ENCODE measurements around the gene WWC1.
"Not testable (repeated sequence)": the region's sequence is repeated elsewhere in the genome, so short reads cannot be mapped to it uniquely, and the experiment has no call there.

The WWC1 gene

DNA sequence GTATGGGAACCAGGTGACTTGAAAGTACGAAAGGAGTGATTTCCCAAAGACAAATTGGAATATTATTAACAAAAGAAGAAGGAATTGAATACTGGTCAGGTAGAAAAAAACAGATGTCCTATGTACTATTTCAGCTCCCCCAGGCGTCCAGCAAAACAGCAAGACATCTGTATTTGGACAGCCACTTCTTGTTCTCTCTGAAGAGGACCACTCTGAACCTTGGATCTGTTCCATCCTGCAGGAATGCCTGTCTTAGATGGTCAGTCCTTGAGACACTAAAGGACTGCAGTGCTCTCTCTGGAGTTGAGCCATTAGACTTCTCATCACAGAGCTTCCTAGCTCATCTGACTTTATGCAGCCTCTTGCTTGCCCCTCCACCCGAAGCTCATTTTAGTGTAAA, 120.4 kb downstream of the WWC1 start:
- DNase-seq (ENCODE audit: low read depth), result no peak

DNA sequence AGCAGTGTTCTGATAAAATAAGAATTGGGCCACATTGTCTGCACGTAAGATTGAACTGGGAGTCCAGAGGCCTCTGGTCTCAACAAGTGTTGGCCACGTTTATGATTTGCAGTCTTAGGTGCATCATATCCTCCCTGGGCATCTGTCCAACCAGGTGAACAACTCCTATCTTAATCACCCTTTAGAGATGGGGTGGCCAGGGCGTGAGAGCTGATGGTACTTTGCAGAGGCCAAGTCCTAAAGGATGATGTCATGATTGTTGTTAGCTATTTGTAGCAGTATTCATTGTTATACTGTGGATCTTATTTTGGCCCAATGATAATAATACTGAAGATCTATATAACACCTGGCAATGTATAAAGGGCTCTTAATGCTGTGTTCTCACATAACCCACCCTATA, 121.6 kb downstream of the WWC1 start:
- DNase-seq (ENCODE audit: low read depth), result no peak

DNA sequence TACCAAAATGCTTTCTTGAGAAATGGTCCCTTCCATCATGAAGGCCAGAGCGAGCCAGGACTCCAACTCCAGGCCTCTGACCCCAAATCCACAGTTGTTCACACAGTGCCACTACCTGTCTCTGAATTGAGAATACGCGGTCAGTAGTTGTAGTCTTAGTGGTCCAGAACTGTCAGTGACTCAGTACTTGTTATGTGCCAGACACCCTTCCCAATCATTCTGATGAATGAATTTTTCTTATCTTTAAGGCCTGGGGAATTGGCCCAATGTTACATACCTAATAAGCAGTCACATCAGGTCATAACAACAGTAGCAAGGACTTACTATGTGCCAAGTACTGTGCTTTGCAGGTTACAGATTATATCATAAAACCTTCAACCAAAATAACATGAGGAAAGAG, 122.2 kb downstream of the WWC1 start:
- DNase-seq (ENCODE audit: low read depth), result no peak

DNA sequence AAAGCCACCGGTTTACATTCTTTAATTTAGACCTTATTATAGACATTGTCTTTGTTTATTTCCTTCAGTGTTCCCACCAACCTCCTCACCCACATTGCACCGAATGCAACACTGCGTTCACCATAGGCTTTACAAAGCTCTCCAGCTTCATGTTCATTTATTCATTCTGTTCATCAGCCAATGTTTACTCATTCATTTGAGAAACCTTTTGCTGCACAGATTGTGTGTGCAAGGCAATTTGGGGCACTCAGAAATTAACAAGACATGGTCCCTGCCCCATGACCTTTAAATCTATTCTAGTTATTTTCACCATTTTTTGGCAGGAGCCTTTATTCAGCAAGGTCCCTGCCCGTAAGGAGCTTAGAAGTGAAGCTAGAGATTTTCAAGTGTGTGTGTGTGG, 124.0 kb downstream of the WWC1 start:
- DNase-seq (ENCODE audit: low read depth), result no peak

DNA sequence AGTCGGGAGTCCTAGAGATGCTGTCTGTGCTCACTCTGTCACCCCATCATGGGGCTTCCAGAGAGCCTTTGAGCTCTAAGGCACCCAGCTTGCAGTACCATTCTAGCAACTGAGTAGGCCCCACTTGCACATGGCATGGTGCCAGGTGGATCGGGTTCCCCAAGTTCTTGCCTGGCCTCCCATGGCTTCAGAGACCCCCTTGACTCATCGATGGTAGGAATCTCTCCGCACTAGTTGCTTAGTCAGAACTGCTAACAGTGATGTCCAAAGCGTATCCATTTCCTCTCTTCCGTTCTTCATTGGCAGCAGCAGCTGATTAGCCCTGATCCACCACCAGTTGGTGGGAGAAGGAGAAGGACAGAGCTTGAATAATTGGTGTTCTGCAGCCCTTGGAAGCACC, 124.5 kb downstream of the WWC1 start:
- DNase-seq (ENCODE audit: low read depth), result no peak

DNA sequence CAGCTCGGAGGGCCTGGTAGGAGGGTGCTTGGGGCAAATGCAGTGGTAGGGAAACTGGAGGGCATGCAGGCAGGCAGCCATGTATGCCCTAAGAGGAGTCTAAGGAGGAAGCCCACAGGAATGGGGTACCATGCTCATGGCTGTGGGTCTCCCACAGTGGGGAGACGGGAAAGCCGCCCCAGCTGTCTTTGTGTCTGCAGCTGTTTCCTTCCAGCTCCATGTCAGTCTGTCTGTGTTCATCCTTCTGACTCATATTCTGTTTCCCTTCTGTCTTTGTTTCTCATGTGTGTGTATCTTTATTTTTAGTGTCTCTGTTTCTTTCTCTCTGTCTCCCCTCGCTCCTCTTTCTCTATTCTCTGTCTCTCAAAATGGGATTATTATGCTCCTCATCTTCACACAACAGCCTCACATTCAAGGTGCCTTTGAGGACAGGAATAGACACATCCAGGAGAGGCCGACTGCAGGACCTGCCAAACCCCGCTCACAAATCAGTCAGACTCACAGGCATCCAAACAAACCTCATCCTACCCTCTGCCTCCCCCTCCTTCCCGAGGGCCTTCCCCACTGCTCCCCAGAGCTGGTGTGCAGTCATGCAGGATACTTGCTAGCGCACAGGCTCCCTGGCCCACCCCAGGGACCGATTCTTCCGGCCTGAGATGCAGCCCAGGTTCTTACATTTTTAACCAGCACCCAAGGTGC, 126.4 kb downstream of the WWC1 start:
- no peak for DNase-seq (ENCODE audit: low read depth)

DNA sequence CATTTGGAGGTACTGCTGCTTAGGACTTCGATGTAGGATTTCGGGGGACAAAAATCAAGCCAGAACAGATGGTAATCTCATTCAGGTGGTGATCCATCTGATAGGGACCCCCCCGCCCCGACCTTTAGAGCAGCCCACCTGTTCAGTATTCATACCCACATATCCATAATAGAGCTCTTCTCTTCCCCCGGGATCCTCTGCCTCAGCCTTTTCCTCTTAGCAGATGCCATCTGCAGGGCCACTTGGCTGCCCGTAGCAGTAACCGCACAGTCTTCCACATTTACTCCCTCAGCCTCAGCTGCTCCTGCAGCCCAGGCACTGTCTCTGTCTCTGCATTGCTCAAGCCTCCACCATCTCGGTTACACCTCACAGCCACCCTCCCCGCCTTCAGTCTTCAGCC, 129.0 kb downstream of the WWC1 start:
- DNase-seq (ENCODE audit: low read depth), result no peak

DNA sequence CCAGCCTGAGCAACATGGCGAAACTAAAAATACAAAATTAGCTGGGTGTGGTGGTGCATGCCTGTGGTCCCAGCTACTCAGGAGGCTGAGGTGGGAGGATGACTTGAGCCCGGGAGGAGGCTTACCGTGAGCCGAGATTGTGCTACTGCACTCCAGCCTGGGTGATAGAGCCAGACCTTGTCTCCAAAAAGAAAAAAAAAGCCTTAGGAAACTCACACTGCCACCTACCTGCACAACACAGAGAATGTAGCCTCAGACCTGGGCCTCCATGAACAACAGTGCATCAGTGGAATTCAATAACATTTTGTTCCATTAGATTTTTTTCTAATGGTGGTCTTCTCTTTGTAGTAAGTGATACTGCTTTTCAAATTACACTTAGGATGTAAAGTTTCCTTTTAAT, 131.0 kb downstream of the WWC1 start:
- no peak for DNase-seq (ENCODE audit: low read depth)

DNA sequence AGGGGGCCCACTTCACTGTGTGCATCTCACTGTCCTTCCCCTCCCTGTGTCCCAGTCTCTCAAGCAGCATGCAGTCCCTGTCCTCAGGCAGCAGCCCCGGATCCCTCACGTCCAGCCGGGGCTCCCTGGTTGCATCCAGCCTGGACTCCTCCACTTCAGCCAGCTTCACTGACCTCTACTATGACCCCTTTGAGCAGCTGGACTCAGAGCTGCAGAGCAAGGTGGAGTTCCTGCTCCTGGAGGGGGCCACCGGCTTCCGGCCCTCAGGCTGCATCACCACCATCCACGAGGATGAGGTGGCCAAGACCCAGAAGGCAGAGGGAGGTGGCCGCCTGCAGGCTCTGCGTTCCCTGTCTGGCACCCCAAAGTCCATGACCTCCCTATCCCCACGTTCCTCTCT, 132.0 kb downstream of the WWC1 start:
- DNase-seq (ENCODE audit: low read depth), result no peak

DNA sequence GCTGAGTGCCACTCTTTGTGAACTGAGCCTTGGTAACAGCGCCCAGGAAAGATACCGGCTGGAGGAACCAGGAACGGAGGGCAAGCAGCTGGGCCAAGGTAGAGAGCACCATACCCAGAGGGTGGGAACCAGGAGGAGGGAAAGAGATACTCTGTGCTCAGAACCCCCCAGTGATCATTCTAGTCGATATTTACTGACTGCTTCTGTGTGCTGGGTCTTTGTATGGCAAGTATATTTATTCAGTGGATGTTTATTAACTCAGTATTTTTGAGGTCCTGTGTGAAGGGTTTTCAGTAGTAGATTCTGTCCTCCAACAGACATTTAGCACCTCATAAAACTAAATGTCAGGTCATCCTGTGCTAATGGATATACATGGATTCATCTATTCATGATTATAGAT, 132.5 kb downstream of the WWC1 start:
- no peak for DNase-seq (ENCODE audit: low read depth)

DNA sequence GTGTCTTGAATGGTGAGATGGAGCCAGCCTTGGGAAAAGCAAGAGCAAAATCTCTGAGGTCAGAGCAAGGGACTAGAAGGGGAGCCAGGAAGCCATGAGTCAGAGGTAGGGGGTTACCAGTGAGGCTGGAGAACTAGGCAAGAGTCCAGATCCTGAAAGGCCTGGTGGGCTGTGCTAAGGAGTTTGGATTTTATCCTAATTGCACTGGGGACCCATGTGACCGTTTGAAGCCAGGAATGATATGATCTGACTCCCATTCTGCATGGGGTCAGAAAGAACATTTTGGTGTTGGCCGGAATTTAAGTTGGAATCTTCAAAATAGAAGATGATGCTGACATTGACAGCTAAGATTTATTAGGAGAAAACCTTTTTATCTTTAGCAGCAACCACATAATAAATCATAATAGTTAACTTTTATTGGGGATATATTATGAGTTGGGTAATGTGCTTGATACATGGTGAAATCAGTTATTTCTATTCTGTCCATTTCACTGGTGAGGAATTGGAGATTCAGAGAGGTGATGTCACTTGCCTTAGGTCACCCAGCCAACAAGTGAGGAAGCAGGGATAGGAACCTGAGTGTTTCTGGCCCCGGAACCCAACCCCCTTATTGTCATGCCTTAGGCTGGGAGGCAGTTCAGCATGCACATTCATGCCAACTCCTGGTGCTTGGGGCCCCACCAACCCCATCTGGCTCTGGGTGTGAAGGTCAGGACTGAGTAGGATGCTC, 133.3 kb downstream of the WWC1 start:
- DNase-seq (ENCODE audit: low read depth), result no peak

DNA sequence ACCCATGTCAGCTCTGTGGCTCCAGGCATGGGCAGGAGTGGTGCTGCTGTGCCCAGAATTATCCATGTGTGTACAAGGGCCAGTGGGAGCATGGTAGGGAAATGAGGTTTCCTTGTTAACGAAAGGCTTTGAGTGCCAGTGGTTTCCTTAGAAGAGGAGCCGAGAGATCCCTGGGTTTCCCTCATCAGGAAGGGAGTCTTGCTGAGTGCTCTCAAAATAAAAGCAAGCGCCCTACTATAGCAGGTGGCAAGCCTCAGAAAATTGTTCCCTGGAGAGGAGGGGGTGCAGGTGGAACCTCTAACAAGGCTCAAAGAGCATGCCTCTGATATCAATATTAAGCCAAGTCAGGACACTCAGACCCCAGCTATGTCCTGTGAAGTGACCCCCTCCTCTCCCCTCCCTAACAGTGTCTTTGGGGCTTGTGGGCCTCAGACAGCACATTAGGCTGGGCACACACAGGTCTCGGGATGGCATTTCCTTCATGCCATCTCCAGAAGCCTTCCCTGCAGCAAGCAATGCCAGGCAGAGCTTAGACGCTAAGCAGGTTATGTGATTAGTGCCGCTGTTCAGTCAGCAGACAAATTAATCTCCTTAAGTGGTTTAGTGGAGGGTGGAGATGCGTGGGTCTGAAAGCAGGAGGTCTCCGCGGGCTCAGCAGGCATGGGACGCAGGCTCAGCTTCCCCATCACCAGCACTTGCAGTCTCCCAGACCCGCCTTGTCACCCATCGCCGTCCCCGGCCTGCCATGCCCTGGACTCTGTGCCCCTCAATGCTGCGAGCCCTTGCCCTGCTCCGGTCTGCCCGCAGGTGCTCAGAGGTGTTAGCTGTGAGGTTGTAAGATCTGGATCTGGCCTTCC, 134.8 kb downstream of the WWC1 start:
- no peak for DNase-seq (ENCODE audit: low read depth)

DNA sequence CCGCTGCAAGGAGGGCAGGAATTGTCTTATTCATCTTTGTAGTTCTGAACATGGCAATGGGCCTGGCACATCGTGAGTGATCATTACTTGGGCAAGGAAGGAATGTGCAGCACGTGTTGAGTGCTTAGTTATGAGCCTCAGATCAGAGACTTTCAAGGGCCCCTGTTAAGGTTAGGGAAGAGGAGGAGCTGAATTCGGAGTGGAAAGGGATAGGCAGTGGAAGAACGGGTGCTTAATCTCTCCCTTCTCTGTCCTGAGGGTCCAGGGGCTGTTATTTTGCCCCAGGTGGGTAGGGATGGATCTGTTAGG, 135.4 kb downstream of the WWC1 start:
- no peak for DNase-seq (ENCODE audit: low read depth)

DNA sequence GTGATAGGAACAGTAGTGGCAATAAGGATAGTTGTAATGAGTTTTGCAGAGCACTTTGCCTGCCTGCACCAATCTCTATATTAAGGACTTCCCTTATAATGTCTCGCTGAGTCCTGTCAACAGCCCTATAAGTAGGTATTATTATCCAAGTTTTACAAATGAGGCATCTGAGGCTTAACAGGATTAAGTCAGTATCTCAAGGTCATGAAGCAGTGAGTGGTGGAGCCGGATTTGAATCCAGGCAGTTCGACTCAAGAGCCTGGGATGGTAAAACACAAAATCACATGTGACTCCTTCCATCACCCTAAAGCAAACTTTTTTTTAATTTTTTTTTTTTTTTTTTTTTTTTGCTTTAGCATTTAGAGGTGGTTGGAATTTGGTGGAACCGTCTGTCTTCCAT, 135.8 kb downstream of the WWC1 start:
- no peak for DNase-seq (ENCODE audit: low read depth)

DNA sequence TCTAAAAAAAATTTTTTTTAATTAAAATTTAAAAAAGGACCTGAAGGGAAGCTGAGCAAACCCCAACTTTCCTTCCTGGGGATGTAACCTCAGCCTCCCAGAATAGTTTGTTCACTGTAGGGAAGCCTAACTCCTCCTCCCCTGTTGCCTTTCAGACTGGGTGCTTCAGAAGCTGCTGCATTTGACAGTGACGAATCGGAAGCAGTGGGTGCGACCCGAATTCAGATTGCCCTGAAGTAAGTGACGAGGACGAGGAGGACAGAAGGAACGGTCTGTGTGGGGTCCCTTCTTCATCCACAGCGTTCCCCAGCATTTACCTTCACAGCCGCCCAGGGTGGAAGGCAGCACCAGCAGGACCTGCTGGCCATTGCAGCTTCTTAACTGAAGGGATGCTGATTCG, 137.1 kb downstream of the WWC1 start:
- DNase-seq (ENCODE audit: low read depth), result no peak

DNA sequence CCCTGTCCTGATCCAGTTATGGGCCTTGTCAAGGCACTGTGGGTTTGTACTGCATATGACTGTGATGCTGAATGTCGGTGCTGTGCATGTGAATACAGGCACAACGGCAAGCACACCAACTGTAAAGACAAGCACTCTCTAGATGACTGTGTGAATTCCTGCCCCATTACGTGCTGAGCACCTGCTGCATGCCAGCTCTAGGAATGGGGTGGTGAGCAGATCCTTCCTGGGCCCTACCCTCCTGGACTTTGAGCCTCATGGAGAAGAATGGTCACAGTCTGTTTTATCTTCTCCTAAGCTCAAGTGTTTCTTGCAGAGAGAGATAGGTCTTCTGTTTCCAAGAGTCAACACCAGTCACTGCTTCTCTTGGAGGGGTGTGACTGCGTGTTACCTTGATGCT, 138.9 kb downstream of the WWC1 start:
- DNase-seq (ENCODE audit: low read depth), result no peak

DNA sequence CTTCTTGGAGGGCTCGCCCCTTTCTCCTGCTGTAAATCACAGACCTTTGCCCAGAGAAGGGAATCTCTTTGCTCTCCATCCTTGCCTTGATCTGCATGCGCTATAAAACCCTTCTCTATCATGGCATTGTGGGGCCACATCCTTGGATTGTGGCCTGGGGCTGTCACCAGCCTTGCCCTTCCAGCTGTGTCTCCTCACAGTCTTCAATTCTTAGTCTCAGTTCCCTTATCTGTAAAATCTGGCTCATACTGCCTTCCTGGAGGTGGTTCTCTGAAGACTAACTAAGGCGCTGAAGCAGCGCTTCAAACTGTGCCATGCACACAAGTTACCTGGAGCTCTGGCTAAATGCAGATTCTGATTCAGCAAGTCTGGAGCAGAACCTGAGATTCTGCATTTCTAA, 141.5 kb downstream of the WWC1 start:
- no peak for DNase-seq (ENCODE audit: low read depth)

DNA sequence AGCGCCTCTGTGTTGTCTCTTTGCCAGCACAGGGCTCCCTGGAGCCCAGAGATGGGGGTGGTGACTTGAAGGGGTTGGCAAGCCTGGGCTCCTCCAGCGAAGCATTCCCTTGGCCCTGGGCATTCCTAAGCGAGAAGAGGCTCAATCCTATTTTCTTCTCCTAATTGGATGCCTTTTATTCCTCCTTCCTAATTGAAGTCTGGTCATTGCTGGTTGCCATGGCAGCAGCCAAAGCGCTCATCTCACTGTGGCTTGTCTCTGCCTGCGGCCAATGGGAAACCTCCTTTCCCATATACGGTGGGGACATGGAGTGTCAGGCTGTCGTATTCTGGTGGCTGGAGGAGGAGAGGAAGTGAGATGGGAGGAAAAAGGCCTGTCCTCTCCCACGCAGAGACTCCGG, 142.6 kb downstream of the WWC1 start:
- no peak for DNase-seq (ENCODE audit: low read depth)

DNA sequence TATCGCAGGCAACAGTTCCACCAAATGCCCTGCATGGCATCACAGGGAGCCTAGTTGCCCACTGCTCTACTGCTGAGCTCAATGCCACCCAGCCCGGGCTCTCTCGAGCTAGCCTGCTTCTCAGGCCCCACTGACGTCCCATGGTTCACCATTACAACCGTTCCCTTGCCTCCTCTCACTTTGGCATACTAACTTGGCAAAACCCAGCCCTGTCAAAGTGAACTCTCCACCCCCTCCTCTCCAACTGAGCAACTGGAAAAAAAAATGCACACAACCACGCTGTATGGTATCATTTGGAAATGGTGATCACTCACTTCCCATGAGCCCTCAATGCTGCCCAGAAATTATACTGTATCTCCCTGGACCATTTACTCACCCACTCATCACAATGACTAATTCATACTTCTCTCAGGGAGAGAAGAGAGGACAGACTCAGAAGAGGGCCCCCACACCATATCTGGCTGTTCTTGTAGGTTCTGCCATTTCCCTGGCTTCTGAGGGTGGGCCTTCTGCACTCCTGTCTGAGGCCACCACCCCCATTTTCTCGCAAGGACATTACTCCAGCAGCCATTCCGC, 143.4 kb downstream of the WWC1 start:
- no peak for DNase-seq (ENCODE audit: low read depth)

DNA sequence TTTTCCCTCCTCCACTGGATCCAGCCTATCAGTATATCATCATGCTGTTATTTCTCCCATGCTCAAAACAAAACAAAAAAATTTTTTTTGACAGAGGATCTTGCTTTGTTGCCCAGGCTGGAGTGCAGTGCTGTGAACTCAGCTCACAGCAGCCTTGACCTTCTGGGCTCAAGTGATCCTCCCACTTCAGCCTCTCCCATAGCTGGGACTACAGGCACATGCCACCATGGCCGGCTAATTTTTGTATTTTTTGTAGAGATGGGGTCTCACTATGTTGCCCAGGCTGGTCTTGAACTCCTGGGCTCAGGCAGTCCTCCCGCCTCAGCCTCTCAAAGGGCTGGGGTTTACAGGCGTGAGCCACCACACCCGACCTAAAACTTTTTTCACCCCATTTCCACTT, 143.9 kb downstream of the WWC1 start:
- not testable (repeated sequence) for DNase-seq (ENCODE audit: low read depth)

DNA sequence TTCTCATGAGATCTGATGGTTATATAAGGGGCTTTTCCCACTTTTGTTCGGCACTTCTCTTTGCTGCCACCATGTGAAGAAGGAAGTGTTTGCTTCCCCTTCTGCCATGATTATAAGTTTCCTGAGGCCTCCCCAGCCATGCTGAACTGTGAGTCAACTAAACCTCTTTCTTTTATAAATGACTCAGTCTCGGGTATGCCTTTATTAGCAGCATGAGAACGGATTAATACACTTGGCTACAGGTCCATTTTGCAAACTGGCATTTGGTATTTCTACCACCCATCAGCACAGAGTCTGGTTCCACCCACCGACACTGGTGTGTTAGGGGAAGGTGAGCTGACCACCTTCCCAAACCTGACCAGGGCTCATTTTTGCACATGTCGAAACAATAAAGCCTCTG, 146.9 kb downstream of the WWC1 start:
- DNase-seq (ENCODE audit: low read depth), result no peak

DNA sequence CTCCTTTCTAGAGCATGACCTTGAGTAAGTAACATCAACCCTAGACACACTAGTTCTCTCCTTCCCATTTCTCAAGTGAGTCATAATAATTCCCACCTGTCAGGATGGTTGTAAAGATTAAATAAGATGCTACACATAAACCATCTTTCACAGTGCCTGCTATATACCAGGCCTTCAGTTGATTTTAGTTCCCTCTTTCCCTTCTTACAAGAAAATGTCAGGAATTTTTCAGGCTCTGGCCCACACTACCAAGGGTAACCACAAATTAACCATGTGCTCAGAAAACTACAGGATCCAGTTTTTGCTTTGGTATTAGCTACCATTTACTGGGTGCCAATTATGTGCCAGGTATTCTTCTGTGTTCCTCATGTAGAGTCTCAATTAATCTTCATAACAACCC, 152.1 kb downstream of the WWC1 start:
- DNase-seq (ENCODE audit: low read depth), result no peak
